HL-60 (cell line): ENCODE measurements around the gene ASTN2.

ENCODE experiments used
- POLR2AphosphoS5 ChIP-seq: IDR thresholded peaks from 2 replicates; pipeline ENCODE4 v1.6.1; 2012; ENCODE audit warnings: low read depth
- TF ChIP-seq, protein P1 (sequence below): IDR thresholded peaks from one replicate; pipeline ENCODE4 v1.5.1; 2011; ENCODE audit warnings: low read length, control low read depth, inconsistent platforms; ENCODE audit not compliant: insufficient read depth
- TF ChIP-seq, protein P2 (sequence below): IDR thresholded peaks from 2 replicates; pipeline ENCODE4 v1.6.1; 2012; ENCODE audit warnings: low read depth; ENCODE audit not compliant: insufficient replicate concordance

DNA sequence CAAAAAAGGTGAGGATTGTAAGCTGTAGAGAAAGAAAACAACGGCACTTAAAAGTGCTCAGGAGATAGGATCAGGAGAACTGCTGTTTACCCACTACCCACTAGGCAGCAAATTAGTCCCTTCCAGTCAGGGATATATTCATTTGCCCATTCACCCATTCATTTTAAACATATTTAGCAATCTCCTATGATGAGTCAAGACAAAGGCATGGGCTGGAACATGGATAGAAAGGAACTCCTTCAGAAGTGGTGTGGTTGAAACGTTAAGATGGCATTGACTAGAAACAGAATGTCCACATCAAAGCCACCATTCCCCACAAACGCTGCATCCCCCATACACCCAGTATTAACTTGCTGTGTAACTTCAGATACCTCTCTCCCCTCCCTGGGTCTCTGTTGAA lies 225.7 kb downstream of the ASTN2 start:
- TF ChIP-seq, protein P1, sequence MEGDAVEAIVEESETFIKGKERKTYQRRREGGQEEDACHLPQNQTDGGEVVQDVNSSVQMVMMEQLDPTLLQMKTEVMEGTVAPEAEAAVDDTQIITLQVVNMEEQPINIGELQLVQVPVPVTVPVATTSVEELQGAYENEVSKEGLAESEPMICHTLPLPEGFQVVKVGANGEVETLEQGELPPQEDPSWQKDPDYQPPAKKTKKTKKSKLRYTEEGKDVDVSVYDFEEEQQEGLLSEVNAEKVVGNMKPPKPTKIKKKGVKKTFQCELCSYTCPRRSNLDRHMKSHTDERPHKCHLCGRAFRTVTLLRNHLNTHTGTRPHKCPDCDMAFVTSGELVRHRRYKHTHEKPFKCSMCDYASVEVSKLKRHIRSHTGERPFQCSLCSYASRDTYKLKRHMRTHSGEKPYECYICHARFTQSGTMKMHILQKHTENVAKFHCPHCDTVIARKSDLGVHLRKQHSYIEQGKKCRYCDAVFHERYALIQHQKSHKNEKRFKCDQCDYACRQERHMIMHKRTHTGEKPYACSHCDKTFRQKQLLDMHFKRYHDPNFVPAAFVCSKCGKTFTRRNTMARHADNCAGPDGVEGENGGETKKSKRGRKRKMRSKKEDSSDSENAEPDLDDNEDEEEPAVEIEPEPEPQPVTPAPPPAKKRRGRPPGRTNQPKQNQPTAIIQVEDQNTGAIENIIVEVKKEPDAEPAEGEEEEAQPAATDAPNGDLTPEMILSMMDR, result no peak
- TF ChIP-seq, protein P2, sequence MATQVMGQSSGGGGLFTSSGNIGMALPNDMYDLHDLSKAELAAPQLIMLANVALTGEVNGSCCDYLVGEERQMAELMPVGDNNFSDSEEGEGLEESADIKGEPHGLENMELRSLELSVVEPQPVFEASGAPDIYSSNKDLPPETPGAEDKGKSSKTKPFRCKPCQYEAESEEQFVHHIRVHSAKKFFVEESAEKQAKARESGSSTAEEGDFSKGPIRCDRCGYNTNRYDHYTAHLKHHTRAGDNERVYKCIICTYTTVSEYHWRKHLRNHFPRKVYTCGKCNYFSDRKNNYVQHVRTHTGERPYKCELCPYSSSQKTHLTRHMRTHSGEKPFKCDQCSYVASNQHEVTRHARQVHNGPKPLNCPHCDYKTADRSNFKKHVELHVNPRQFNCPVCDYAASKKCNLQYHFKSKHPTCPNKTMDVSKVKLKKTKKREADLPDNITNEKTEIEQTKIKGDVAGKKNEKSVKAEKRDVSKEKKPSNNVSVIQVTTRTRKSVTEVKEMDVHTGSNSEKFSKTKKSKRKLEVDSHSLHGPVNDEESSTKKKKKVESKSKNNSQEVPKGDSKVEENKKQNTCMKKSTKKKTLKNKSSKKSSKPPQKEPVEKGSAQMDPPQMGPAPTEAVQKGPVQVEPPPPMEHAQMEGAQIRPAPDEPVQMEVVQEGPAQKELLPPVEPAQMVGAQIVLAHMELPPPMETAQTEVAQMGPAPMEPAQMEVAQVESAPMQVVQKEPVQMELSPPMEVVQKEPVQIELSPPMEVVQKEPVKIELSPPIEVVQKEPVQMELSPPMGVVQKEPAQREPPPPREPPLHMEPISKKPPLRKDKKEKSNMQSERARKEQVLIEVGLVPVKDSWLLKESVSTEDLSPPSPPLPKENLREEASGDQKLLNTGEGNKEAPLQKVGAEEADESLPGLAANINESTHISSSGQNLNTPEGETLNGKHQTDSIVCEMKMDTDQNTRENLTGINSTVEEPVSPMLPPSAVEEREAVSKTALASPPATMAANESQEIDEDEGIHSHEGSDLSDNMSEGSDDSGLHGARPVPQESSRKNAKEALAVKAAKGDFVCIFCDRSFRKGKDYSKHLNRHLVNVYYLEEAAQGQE, result no peak
- TF ChIP-seq POLR2AphosphoS5, result no peak
